ENCODE measurements around the gene MYL6B.

GRCh38 chr12:56117778-56118687 is 34.4 kb upstream of the MYL6B start, which contains the start of gene ZC3H10:
- TF ChIP-seq GATA2 (IDR thresholded peaks at IDR 0.05; ENCODE audit: low read depth, low read length) (no peak), GATA3 (IDR thresholded peaks at IDR 0.05; ENCODE audit: low read depth, low read length) (no peak)
